Breast epithelium (tissue), 4 donors: ENCODE measurements around the gene TADA2A. TPM values are rescaled to one million over a fixed set of nuclear protein-coding genes. Genes with fewer than 3 reads are reported as not detected.

ENCODE experiments used
- DNase-seq, 2 donors: peaks; one replicate each; pipeline ENCODE4 v3.0.0-alpha.2; 2019; ENCODE audit warnings: low spot score in 2 of 2
- H3K27ac ChIP-seq, 2 donors: fragments of 200-600 bp; sonication (generic) in 1 of 2; one replicate each; pipeline ENCODE4 v1.5.1; 2016 to 2019; ENCODE audit warnings: mild to moderate bottlenecking in 1 of 2
- H3K27me3 ChIP-seq, 2 donors: fragments of 200-600 bp; sonication (generic) in 1 of 2; one replicate each; pipeline versions ENCODE4 v1.5.1 to v1.6.0; 2017 to 2019; ENCODE audit warnings: control low read depth in 1 of 2, mild to moderate bottlenecking in 1 of 2
- H3K36me3 ChIP-seq: fragments of 200-600 bp; one replicate; pipeline ENCODE4 v1.5.1; 2019
- H3K4me1 ChIP-seq, 2 donors: fragments of 200-600 bp; sonication (generic); one replicate each; pipeline ENCODE4 v1.5.1; 2016 to 2019; ENCODE audit warnings: control low read depth in 1 of 2
- H3K4me3 ChIP-seq, 3 donors: fragments of 200-600 bp; sonication (generic); 1 replicate in 2 of 3; 2 replicates in 1 of 3; pipeline ENCODE4 v1.5.1; 2016 to 2019; ENCODE audit warnings: mild to moderate bottlenecking in 3 of 3, moderate library complexity in 2 of 3
- H3K9me3 ChIP-seq, 2 donors: fragments of 200-600 bp; sonication (generic) in 1 of 2; one replicate each; pipeline ENCODE4 v1.5.1; 2016 to 2019; ENCODE audit warnings: control low read depth in 1 of 2
- POLR2A ChIP-seq: fragments of 450-650 bp; IDR thresholded peaks from one replicate; pipeline ENCODE4 v1.6.1; 2016; ENCODE audit warnings: antibody characterized with exemption, mild to moderate bottlenecking, moderate library complexity
- POLR2AphosphoS5 ChIP-seq, 3 donors: sonication (generic); formaldehyde crosslinking; IDR thresholded peaks; one replicate each; pipeline ENCODE4 v1.6.1; 2017; ENCODE audit warnings: antibody characterized with exemption in 3 of 3
- intact Hi-C: fragments of 100-400 bp; cut with DNase I; formaldehyde crosslinking; loops from one replicate; pipeline ENCODE4 v1.15.1; 2023; ENCODE audit warnings: low total_unique reads
- total RNA-seq, 3 donors: library from RNA; depleted of rRNA; stranded (reverse); fragments of >200 nt; gene quantifications; one replicate each; pipeline ENCODE4 v1.1.0, GENCODE V29; 2016
- TF ChIP-seq, protein P1 (sequence below), 3 donors: fragments of 450-650 bp; IDR thresholded peaks; one replicate each; pipeline ENCODE4 v1.5.1; 2016 to 2017; ENCODE audit warnings: antibody characterized with exemption in 3 of 3, mild to moderate bottlenecking in 3 of 3, moderate library complexity in 3 of 3

The TADA2A gene
- total RNA-seq, 3 donors from 2014 or later: 14.7 to 36.1 (median 26.3) TPM

DNA sequence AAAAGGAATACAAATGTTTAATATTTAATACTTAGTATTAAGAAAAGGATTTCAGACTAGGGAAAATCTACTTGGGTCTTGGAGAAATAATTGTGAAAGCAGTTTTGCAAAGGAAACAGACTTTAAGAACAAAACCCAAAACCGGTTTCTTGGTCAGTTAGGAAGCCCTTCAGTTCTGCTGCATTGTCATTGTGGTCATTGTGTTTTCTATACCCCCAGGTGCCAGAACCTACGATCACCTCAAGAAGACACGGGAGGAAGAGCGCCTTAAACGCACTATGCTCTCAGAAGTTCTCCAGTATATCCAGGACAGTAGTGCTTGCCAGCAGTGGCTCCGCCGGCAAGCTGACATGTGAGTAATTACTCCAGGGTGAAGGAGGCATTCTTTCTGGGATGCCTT is 63.5 kb downstream of the TADA2A start:
- no peak overlapping the region for H3K4me3 ChIP-seq
- TF ChIP-seq, protein P1, sequence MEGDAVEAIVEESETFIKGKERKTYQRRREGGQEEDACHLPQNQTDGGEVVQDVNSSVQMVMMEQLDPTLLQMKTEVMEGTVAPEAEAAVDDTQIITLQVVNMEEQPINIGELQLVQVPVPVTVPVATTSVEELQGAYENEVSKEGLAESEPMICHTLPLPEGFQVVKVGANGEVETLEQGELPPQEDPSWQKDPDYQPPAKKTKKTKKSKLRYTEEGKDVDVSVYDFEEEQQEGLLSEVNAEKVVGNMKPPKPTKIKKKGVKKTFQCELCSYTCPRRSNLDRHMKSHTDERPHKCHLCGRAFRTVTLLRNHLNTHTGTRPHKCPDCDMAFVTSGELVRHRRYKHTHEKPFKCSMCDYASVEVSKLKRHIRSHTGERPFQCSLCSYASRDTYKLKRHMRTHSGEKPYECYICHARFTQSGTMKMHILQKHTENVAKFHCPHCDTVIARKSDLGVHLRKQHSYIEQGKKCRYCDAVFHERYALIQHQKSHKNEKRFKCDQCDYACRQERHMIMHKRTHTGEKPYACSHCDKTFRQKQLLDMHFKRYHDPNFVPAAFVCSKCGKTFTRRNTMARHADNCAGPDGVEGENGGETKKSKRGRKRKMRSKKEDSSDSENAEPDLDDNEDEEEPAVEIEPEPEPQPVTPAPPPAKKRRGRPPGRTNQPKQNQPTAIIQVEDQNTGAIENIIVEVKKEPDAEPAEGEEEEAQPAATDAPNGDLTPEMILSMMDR (IDR thresholded peaks at IDR 0.05): no peak
- TF ChIP-seq POLR2A (no peak), POLR2AphosphoS5 (IDR thresholded peaks at IDR 0.05) (no peak)
- no peaks in the 10 kb centered on the region for H3K4me1 ChIP-seq
- no peaks in the 10 kb centered on the region for H3K36me3 ChIP-seq
- no peak overlapping the region for H3K27ac ChIP-seq
- no peaks in the 10 kb centered on the region for H3K9me3 ChIP-seq
- H3K27me3 ChIP-seq: no peaks in the 10 kb centered on the region
- intact Hi-C loops: no loop called here
- DNase-seq: no peak

DNA sequence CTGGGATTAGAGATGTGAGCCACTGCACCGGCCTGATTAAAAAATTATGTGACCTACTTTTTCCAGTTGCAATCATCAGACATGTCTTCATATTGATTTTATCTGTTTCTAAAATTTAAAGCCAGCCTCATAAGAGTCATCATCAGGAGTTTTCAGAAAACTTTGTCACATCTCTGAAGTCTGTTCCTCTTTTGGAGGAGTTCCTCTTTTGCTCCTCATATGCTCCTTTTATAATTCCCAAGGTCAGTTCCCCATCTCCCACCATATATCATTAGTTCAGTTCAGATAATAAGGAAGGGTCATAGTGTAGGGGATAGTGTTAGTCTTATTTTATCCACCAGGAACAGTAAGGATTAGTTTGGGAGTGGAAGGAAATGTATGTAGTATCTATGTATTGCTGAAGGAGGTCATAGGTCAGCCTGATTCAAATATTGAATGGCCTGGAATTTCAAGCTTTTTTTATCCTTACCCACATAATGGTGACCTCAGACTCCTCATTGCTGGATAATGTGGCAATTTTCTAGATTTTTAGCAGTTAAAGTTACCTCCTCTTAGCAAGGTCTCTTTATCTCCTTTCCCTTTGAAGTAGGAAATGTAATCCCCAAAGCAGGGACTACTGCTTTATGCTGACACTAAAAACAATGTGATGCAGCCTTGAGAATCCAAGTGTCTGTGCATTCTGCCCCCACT is 69.2 kb downstream of the TADA2A start:
- H3K27ac ChIP-seq: peak overlapping the region; percentile 76 to 89
- no peak overlapping the region for H3K4me3 ChIP-seq
- TF ChIP-seq, protein P1 (IDR thresholded peaks at IDR 0.05): no peak
- TF ChIP-seq POLR2A (no peak), POLR2AphosphoS5 (IDR thresholded peaks at IDR 0.05) (no peak)
- no peaks in the 10 kb centered on the region for H3K27me3 ChIP-seq
- no peaks in the 10 kb centered on the region for H3K9me3 ChIP-seq
- peaks cover 4 to 8% of the 10 kb centered on the region in 2 donors for H3K4me1 ChIP-seq
- intact Hi-C loops: loop anchor here (5.0 kb wide), 1 partner anchor 186 kb away; no protein-coding TSS in a partner anchor
- peaks cover 5% of the 10 kb centered on the region for H3K36me3 ChIP-seq
- no peak for DNase-seq

DNA sequence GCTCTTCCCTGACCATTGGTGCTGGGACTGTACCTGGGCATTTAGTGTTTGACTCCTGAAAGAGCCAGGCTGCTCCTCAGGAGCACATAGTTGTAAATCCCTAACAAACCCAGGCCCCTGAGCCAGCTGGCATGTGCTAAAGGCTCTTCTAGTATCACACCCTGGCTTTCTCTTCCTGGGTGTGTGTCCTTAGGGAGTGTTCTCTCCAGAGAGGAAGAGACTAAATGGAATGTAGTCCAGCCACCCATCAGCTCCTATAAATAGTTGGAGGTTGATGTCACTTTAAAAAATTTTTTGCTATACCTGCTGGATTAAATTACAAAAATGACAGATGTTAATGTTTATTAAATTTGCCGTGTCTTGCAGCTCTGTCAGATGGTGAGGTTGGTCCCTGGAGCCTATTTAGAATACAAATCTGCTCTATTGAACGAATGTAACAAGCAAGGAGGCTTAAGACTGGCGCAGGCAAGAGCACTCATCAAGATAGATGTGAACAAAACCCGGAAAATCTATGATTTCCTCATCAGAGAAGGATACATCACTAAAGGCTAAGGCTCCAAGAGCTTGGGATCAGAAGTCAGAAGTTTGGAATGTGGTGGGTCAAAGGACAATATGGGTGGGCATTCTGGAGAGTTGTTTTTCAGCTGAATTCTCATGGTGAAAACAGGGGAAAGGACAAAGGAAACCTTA is 69.9 kb downstream of the TADA2A start:
- intact Hi-C loops: loop anchor here (5.0 kb wide), 1 partner anchor 186 kb away; no protein-coding TSS in a partner anchor
- peak overlapping the region; percentile 76 to 89 for H3K27ac ChIP-seq
- H3K36me3 ChIP-seq: peaks cover 5% of the 10 kb centered on the region
- H3K9me3 ChIP-seq: no peaks in the 10 kb centered on the region
- H3K4me1 ChIP-seq: peaks cover 4 to 8% of the 10 kb centered on the region in 2 donors
- no peak overlapping the region for H3K4me3 ChIP-seq
- DNase-seq: peak in 1 of 2 donors; percentile 90
- no peaks in the 10 kb centered on the region for H3K27me3 ChIP-seq
- peak in 1 of 3 donors; percentile 56 for TF ChIP-seq POLR2AphosphoS5 (IDR thresholded peaks at IDR 0.05)
- TF ChIP-seq POLR2A: no peak

DNA sequence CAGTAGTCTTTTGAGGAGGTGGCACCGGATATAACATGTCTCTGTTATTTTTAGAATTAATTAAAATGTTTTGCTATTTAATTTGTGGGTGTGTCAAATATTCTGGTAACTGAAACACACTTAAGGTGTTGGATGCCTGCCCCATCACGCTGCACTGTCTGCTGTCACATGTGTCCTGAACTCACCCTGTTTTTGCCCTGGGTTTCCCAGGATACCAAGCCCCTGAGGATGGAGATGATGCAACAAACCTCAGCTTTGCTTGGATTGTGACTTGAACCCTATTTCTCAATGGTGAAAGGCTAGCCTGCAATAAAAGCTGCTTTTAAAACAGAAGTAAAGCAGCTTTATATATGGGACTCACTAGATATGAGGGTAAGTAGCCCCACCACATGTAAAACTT is 71.5 kb downstream of the TADA2A start:
- H3K9me3 ChIP-seq: no peaks in the 10 kb centered on the region
- peaks cover 4 to 8% of the 10 kb centered on the region in 2 donors for H3K4me1 ChIP-seq
- DNase-seq: peak in 1 of 2 donors; percentile 81
- peak overlapping the region; percentile 76 to 89 for H3K27ac ChIP-seq
- intact Hi-C loops: loop anchor here (5.0 kb wide), 1 partner anchor 184 kb away; no protein-coding TSS in a partner anchor
- no peaks in the 10 kb centered on the region for H3K27me3 ChIP-seq
- H3K36me3 ChIP-seq: peaks cover 5% of the 10 kb centered on the region
- no peak overlapping the region for H3K4me3 ChIP-seq
- peak in 2 of 3 donors; percentile 63 to 77 for TF ChIP-seq POLR2AphosphoS5 (IDR thresholded peaks at IDR 0.05)
- TF ChIP-seq POLR2A: no peak

- H3K4me3 ChIP-seq: no peak overlapping the region
- peaks cover 5% of the 10 kb centered on the region for H3K36me3 ChIP-seq
- H3K9me3 ChIP-seq: no peaks in the 10 kb centered on the region
- TF ChIP-seq, protein P1 (IDR thresholded peaks at IDR 0.05): no peak
- TF ChIP-seq POLR2A (no peak), POLR2AphosphoS5 (IDR thresholded peaks at IDR 0.05) (no peak)
- H3K27me3 ChIP-seq: no peaks in the 10 kb centered on the region
- no peak for DNase-seq
- H3K4me1 ChIP-seq: peaks cover 4 to 8% of the 10 kb centered on the region in 2 donors
- H3K27ac ChIP-seq: peak overlapping the region; percentile 51 to 89
- intact Hi-C loops: loop anchor here (5.0 kb wide), 1 partner anchor 183 kb away; no protein-coding TSS in a partner anchor
Observed at GRCh38 chr17:37479025-37479424, 72.3 kb downstream of the TADA2A start.

GRCh38 chr17:37480427-37480826 is 73.7 kb downstream of the TADA2A start:
- TF ChIP-seq, protein P1 (IDR thresholded peaks at IDR 0.05): no peak
- TF ChIP-seq POLR2A (no peak), POLR2AphosphoS5 (IDR thresholded peaks at IDR 0.05) (no peak)
- peaks cover 5% of the 10 kb centered on the region for H3K36me3 ChIP-seq
- intact Hi-C loops: no loop called here
- no peak overlapping the region for H3K27ac ChIP-seq
- H3K4me3 ChIP-seq: no peak overlapping the region
- peaks cover 4 to 8% of the 10 kb centered on the region in 2 donors for H3K4me1 ChIP-seq
- no peak for DNase-seq
- H3K27me3 ChIP-seq: no peaks in the 10 kb centered on the region
- H3K9me3 ChIP-seq: no peaks in the 10 kb centered on the region
